SKM-1 treated with dmso at 0.1 percent for 144 hours (cell line): ENCODE data around the gene PAX2.

Experiments
- DNase-seq: peaks from one replicate; lab custom pipeline; 2025; ENCODE audit not compliant: unreplicated experiment; lab: John Stamatoyannopoulos, UW

The PAX2 gene

DNA sequence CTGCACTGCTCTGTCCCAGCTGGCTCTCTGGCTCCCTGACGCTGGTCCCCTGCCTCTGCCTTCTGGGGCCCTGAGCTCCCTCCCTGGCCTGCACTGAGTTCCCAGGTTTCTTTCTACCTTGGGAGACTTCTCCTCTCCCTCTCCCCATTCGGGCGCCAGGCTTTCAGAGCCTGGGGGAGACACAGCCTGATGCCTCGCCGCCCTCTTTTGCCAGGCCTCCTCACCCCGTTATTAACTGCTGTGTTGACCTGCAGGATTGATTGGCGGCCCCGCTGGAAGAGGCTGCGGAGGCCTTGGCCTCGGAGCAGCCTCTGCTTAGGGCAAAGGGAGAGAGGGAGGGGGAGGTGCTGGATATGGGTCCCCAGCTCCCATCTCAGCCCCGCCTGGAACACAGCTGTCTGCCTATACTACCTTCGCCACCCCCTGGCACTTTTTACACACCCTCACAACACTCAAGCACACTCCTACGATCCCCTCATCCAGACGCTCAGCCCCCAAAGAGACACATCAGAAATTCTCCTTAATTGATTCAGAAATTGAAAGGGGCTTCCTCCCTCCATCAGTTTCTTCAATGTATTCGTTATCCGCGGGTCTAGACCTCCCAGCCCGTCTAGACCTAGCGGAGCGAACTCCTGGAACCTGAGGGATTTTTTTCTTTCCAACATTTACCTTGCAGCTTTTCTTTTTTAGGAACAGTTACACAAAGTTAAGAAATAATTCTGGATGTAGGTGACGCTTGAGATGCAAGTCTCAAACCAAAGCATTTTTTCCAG, 7.1 kb upstream of the PAX2 start:
- no peak for DNase-seq

DNA sequence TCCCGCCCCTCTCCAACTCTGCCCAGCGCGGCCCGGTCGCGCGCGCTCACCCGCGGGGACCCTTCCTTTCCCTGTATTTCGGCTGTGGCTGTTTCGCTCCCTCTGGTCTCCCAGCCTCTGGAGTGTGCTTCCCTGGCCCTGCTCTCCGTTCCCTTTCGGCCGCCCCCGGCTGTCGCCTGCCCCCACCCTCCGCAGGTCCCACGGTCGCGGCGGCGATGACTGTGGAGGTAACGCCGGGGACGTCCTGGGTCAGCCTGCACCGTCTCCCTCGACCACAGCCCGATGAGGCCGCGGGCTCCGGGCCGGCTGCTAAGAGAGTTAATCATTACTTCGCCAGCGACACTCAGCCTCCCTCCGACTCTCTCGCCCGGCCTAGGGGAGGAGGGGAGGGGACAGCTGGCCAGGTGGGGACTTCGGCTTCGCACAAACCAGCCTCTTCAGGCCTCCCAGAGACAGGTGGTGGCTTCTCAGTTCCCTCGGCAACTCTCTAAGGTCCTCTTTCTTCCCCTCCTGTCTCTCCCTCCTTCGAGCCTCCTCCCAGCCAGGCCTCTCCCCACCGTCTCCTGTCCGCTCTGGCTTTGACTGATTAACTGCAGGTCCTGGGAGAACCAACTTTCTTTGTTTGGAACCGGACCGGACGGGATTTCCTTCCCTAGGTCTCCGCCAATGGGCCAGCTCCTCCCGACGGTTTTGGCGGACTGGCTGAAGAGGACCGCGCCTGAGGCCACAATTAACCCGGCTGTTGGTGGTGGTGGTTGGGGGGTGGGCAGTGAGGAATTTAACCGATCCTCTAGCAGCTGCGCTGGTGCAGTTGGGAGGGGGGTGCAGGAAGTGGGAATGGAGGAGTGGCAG, 5.6 kb upstream of the PAX2 start:
- DNase-seq = no peak

DNA sequence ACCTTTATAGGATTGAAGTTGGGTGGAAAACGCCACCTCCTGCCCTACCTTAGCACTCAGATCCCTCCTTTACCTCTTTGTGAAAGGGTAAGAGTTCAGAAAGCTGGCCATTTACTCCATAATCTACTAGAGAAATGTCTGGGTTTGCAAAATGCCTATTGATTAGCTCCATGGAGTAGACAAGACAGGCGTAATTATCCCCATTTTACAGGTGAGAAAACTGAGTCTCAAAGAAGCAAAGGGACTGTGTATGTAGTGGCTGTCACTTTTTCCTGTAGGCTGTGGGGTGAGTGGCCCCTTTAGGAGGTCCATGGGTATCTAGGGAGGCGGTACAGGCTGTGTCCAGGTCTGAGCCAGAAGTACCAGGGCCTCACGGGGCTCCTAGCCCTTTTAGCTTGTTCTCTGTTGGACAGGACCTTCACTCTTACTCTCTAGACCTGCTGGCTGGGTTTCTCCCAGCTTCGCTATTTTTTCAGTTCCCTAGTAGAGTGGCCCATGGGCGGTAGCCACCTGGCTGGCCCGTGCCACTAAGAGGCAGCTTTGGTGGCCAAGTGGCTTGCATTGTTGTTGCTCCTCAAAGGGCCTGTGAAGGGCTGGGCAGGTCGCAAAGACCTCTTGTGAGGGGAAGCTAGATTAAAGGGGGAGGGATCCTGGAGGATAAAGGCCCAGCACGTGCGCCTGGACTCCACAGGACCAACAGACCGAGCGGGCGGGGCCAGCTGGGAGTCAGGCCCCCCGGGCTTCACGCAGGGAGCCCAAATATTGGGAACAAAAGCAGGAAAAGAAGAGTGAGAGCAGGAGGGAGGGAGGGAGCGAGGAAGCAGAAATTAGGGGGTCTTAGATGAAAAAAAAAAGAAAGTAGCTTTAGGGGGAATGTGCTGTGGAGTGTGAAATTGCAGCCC, 4.7 kb upstream of the PAX2 start:
- DNase-seq = no peak

DNA sequence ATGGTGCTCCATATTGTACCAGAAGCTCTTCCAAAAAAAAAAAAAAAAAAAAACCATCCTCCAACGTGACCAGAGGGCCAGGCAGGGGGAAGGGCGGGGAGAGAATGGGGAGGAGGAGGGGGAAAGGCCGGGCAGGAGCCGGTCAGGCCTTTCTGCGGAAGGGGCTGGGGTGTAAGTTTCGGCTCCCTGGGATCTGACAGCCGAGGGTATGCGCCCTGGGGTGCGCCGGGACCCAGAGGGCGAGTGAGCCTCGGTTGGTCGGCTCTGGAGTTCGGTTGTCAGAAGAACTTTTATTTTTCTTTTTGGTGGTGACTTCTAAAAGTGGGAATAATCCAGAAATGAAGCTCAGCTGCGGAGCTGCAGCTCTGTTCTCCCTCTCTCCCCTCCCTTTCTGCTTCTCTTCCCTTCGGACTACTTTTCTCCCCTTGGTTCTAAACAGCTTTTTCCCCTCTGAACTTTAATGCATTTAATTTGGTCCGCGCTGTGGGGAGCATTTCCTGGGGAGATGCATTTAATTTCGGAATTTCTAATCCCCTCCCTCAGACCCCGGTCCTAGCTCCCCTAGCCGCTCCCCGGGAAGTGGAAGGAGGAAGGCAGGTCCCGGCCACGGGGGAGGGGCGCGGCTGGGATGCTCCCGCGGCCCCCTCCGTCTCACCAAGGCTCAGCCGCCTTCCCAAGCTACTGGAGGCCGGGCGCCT, 3.9 kb upstream of the PAX2 start:
- no peak for DNase-seq

DNA sequence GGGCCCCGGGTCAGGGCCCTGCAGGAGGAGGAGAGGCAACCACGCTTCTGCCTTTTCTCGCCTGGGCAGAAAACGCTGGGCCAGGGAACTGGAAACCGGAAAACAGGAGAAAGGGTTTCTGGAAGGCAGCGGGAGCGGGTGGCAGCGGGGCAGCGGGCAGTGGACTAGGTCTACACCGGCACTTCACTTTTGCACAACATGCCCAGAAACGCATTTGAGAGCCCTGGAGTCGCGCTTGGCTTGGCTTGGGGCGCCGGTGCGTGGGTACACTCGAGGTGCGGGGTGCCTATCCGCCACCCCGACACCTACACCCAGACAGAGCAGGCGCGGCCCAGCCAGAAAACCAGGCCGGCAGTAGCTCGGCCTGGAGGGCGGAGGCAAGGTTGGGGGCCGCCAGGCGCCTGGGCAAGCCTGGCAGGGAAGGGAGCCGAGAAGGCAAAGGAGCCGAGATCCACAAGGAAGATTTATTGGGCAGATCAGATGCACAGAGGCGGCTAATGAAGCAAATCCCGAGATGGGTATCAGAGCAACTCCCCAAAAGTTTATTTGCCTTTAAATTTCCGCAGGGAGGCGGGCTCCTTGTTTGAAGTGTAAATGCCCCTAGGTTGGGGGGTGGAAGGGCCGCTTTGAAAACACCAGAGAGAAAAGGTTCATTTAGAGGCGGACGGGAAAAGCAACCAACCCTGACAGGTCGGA, 3.2 kb upstream of the PAX2 start:
- DNase-seq = no peak

DNA sequence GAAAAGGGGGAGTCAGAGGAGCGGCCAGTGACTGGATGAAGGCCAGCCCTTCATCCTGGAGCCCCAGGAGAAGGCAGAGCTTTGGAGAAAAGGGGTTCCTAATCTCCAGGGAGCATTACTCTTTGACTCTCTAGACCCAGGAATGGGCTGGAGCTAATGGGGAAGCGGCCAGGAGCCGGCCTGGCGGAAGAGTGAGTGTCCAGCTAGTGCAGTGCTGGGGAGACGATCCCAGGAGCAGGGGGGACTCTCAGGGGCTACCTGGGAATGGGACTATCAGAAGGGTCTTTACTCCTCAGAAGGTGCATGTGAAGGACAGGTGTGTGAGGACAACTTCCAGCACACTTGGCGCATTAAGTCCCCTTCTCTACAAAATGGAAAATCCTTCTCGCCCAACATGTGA, 2.4 kb upstream of the PAX2 start:
- no peak for DNase-seq

DNA sequence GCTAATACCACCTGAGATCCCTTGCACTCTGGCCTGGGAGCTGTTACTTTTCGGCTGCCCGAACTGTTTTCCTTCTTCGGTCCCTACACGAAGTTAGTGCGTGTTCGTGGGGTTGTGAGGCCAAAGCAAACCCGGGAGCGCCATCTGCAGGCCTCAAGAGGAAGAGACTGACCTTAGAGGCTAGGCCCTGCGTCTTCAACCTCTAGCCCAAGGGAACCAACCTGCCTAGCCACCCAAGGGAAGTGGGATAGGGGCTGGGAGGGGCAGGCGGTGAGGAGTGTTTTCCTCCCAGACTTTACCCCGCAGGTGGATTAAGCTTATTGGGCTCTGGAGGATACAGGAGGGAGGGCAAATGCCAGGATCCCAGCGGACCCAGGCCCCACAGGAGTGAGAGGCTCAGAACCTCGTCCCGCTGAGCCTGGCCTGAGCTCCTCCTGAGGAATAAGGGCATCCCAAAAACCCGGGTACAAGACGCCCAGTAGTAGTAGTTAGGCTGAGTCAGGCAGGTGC, 1.7 kb upstream of the PAX2 start:
- DNase-seq = peak; percentile 8

DNA sequence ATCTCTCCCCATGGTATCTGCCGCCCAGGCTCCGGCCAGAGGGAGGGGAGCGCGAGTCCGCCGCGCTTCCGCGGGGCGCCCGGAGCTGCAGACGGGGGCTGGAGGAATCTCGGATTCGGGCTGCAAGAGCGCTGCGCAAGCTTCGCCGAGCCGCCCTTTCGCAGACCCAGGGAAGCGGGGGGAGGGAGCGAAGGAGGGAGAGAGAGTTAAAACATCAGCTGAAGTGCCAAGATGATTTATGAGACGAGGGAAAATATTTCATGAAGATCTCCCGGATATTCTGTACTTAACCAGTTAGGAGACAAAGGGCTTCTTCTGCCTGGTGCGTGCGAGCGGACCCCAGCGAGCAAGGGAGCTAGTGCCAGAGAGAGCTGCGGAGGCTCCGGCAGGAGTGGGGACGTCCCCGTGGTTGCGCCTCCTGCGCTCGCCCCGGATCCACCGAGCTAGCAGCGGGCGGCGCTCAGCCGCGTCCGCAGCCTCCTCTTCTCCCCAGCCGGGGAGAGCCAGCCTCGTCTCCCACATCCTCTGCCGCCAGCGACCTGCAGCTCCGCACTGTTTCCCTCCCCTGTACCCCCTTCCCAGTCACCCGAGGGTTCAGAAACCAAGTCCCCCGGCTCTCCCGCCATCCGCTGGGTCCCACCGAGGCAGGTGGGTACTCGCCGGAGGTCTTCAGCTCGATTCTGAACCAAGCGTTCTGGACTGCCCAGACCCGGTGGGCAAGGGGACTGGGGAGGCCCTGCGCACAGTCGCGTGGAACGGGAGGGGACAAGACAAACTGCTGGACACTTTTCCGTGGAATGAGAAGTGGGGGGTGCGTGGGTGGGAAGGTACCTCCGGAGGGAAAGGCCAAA, 1.0 kb upstream of the PAX2 start:
- DNase-seq = no peak

DNA sequence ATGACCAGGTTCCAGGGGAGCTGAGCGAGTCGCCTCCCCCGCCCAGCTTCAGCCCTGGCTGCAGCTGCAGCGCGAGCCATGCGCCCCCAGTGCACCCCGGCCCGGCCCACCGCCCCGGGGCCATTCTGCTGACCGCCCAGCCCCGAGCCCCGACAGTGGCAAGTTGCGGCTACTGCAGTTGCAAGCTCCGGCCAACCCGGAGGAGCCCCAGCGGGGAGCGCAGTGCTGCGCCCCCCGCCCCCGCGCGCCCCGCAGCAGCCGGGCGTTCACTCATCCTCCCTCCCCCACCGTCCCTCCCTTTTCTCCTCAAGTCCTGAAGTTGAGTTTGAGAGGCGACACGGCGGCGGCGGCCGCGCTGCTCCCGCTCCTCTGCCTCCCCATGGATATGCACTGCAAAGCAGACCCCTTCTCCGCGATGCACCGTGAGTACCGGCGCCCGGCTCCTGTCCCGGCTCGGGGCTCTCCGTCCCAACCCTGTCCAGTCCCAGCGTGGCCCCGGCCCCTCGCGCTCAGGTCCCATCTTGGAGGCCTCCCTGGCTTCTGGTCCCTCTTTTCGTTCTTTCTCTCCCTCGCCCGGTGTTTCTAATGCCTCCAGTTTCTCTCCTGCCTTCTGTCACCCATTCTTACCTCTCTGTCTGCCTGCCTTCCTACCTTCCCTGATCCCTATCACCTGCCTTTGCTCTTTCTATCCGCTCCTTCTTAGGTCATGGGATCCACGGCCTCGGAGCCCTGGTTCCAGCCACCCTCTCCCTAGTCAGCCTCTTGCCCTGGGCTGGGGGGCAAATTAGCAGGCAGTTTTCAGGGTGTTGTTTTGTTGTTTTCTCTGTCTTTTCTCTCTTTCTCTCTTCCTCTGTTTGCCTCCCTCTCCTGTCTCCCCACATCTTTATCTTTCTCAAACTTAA, 751 bp downstream of the PAX2 start:
- no peak for DNase-seq

DNA sequence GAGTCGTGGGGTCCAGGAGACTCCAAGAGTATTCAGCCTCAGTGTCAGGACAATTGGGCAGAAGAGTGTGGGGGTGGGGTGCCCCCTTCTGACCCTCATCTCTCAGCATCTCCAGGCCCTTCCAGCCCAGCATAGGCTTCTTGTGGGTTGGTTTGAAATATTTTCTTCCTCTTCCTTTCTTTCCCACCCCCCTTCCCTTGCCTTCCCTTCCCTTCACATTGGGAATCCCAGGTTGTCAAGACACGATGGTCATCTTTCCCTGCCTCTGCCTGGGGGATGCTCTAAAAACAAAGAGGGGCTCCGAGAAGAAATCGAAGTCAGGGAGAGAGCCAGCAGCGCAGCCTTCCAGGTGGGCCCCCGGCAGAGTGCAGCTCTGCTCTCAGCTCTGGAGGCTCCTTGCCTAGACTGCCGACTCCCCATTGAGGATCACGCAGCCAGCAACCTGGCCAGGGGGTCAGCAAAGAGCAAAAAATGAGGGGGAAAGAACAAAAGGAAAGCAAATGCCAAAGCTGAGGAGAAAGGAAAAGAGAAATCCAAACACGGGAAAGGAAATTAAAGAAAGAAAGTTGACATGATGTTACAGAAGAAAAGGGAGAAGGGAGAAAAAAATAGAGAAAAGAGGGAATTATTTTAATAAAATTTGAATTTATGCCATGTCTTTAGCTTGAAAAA, 1.5 kb downstream of the PAX2 start:
- DNase-seq = no peak

DNA sequence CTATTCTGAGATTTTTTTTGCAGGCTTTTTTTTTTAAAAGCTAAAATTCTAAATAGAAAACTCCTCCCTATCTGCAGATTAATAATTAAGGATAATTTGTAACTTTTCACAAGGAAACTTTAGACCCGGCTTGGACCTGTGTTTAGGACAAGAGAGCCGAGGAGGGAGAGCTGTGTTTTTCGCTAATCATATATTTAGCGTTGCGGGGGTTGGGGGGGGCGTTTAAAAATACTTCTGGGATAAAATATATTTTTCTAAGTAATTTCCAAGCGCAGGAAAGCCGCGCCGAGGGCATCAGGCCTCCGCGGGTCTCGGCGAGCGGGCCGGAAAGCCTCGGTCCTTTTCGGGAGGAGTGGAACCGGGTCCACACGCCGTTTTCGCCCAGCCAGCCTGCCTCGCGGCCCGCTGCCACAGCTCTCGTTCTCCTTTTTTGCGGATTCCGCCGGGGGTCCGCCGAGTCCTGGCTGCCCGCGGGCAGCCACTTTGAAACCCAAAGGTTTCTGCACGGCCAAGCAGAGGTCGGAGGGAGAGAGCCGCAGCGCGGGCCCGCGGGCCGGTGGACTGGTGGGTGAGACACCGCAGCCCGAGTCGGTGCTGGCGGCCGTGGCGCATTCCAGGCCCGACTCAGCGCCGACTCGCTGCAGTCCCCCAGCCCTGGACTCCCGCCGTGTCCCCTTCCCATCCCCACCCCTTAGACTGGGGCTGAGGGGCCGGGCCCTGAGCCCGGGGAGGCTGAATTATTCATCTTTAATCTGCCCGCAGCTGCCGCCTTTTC, 2.3 kb downstream of the PAX2 start:
- no peak for DNase-seq

DNA sequence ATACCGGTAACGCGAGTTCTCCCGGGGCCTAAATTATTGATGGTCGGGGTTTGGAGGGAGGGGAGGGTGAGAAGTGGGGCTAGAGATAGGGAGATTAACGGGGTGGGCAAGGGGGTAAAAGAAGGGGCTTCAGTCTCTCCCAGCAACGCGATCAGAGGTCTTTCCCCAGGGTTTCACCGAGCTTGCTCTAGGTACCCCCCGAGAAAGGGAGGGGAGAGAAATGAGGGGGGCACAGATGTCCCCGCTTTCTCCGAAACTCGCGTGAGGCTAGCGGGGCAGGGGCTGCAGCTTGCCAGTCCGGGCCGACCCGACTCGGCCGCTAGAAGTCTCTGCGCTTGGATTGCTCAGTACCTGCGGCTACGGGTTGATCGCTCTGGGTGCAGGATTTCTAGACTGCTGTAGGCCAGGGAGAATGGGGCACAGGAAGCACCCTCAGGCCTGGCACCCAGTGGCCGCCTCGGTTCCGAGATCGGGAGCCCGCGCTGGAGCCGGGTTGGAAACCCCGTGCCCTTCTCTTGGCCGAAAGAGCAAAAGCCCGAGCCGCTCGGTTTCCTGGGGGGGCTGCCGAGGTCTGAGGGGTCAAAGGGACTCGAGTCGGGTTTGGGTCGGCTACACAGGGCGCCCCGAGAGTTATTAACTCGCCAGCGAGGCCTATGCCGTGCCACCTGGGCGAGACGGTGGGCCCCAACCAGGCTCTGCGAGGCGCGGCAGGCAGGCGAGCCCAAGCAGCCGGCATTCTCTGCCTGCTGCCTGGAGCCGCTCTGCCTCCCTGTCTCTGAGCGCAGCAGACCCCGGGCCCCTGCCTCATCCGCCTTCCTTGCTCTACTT, 3.1 kb downstream of the PAX2 start:
- no peak for DNase-seq

DNA sequence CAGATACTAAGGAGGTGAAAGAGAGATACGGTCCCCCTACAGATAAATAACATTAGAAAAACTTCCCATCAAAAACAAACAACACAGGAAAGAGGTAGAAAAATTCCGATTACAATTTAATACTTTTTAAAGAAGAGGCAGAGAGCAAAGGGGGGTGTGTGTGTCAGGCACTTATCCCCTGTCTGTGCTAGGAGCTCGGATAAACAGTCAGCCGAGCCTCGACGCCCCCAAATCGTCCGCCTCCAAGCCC, 3.6 kb downstream of the PAX2 start:
- no peak for DNase-seq

DNA sequence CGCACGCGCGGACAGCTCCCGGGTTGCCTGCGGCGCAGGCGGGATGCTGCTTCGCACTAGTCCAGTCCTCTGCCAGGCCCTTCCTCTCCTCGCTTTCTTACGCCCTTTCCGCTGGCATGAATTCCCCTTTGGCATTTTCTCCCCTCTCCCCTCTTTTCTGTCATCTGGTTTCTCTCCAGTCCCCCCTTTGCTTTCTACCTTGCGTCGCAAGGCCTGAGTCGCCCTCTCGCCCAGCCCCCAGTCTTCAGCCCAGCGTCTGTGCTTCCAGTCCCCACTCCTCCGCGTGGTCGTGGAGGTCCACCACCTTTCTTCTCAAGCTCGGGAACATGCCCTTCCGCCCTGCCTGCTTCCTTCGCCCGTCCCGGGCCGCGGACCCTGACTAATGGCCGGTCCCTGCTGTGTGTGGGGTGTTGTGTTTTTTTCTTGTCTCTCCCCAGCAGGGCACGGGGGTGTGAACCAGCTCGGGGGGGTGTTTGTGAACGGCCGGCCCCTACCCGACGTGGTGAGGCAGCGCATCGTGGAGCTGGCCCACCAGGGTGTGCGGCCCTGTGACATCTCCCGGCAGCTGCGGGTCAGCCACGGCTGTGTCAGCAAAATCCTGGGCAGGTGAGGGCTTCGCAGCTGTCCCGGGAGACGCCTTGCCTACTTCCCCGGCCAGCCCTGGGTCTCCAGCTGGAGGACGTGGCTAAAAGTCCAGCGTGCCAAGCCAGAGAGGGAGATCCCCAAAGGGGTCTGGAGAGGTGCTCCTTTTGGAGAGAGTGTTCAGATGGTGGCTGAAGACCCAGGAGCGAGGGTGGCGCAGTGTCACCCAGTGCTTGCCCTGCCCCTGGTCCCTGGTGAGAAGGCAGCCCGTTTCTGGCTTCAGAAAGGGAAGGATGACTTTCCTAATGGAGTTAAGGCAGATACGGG, 4.2 kb downstream of the PAX2 start:
- DNase-seq = no peak
